SIG-M5 treated with dmso at 0.1 percent for 504 hours (cell line): ENCODE data around the gene ZNF784.
"Not testable (repeated sequence)": the region's sequence is repeated elsewhere in the genome, so short reads cannot be mapped to it uniquely, and the experiment has no call there.

Source experiments
- DNase-seq: peaks from one replicate; lab custom pipeline; 2025; ENCODE audit not compliant: unreplicated experiment; lab: John Stamatoyannopoulos, UW

The ZNF784 gene

GRCh38 chr19:55586976-55587668 is 37.2 kb downstream of the ZNF784 start:
- DNase-seq = peak; percentile 79

GRCh38 chr19:55585658-55586339 is 38.6 kb downstream of the ZNF784 start:
- no peak for DNase-seq

GRCh38 chr19:55584871-55585270 is 39.5 kb downstream of the ZNF784 start:
- no peak for DNase-seq

- DNase-seq = not testable (repeated sequence)
These were observed 40.5 kb downstream of the ZNF784 start for GRCh38 chr19:55583897-55584296.

GRCh38 chr19:55582284-55582683 is 42.1 kb downstream of the ZNF784 start:
- not testable (repeated sequence) for DNase-seq

- DNase-seq = no peak
These were observed 42.5 kb downstream of the ZNF784 start for GRCh38 chr19:55581823-55582223.

GRCh38 chr19:55581145-55581822 is 43.1 kb downstream of the ZNF784 start:
- no peak for DNase-seq

GRCh38 chr19:55580628-55581144 is 43.7 kb downstream of the ZNF784 start, which contains the start of gene ZNF579:
TSS of gene ZNF579 (minus strand) at chr19:55580848. CDS start at chr19:55579639, 1,209 bp downstream.
- DNase-seq = peak; percentile 76

GRCh38 chr19:55579766-55580621 is 44.4 kb downstream of the ZNF784 start:
- DNase-seq = no peak

GRCh38 chr19:55578761-55579747 is 45.3 kb downstream of the ZNF784 start:
- DNase-seq = no peak

GRCh38 chr19:55578031-55578760 is 46.2 kb downstream of the ZNF784 start:
- no peak for DNase-seq

- DNase-seq = no peak
These were observed 47.6 kb downstream of the ZNF784 start for GRCh38 chr19:55576746-55577145.

GRCh38 chr19:55573929-55574328 is 50.4 kb downstream of the ZNF784 start:
- DNase-seq = not testable (repeated sequence)
